Gastroesophageal sphincter (tissue), 4 donors: ENCODE measurements around the gene DAPK1. TPM values are rescaled to one million over a fixed set of nuclear protein-coding genes. Genes with fewer than 3 reads are reported as not detected.
A peak's percentile ranks its signal among the peaks of the same experiment; 100 is the strongest.

Experiments
- ATAC-seq: fragments of 150-250 bp; one replicate; pipeline ENCODE4 v1.9.1; 2016; ENCODE audit warnings: mild to moderate bottlenecking, moderate library complexity
- H3K27ac ChIP-seq, 4 donors: fragments of 200-600 bp; sonication (generic) in 3 of 4; 1 replicate in 3 of 4; 2 replicates in 1 of 4; pipeline ENCODE4 v1.5.1; 2016 to 2019
- H3K27me3 ChIP-seq: fragments of 200-600 bp; sonication (generic); one replicate; pipeline ENCODE4 v1.5.1; 2019
- H3K36me3 ChIP-seq, 2 donors: fragments of 200-600 bp; sonication (generic); one replicate each; pipeline ENCODE4 v1.5.1; 2019; ENCODE audit warnings: control low read depth in 1 of 2
- H3K4me1 ChIP-seq, 3 donors: fragments of 200-600 bp; sonication (generic); 1 replicate in 2 of 3; 2 replicates in 1 of 3; pipeline ENCODE4 v1.5.1; 2016 to 2019; ENCODE audit warnings: control low read depth in 2 of 3
- H3K4me3 ChIP-seq, 2 donors: fragments of 200-600 bp; sonication (generic); one replicate each; pipeline ENCODE4 v1.5.1; 2019; ENCODE audit warnings: mild to moderate bottlenecking in 1 of 2, moderate library complexity in 1 of 2
- H3K9me3 ChIP-seq, 3 donors: fragments of 200-600 bp; sonication (generic); one replicate each; pipeline ENCODE4 v1.5.1; 2017 to 2019; ENCODE audit warnings: control low read depth in 2 of 3
- CTCF ChIP-seq, 4 experiments: fragments of 200-600 bp in 2 of 4; fragments of 450-650 bp in 2 of 4; sonication (generic) in 1 of 4; IDR thresholded peaks; one replicate each; pipeline ENCODE4 v1.5.1; 2017 to 2019; ENCODE audit warnings: antibody characterized with exemption in 4 of 4, mild to moderate bottlenecking in 2 of 4, moderate library complexity in 2 of 4
- EP300 ChIP-seq: sonication (generic); formaldehyde crosslinking; IDR thresholded peaks from one replicate; pipeline ENCODE4 v1.6.1; 2017; ENCODE audit warnings: antibody characterized with exemption, mild to moderate bottlenecking
- POLR2A ChIP-seq, 2 donors: fragments of 450-650 bp; IDR thresholded peaks; one replicate each; pipeline ENCODE4 v1.6.1; 2017; ENCODE audit warnings: antibody characterized with exemption in 2 of 2, mild to moderate bottlenecking in 2 of 2, moderate library complexity in 1 of 2
- POLR2AphosphoS5 ChIP-seq: sonication (generic); formaldehyde crosslinking; IDR thresholded peaks from one replicate; pipeline ENCODE4 v1.6.1; 2017; ENCODE audit warnings: antibody characterized with exemption
- WGBS, 2 donors: methylation state at CpG; one replicate each; pipeline ENCODE4 v1.1.5; 2018; ENCODE audit warnings: low coverage in 1 of 2; 5-methylcytosine and 5-hydroxymethylcytosine counted together
- total RNA-seq, 4 donors: library from RNA; depleted of rRNA; stranded (reverse); fragments of >200 nt; gene quantifications; one replicate each; pipeline ENCODE4 v1.1.0, GENCODE V29; 2016

The DAPK1 gene
- total RNA-seq, 4 donors from 2014 or later, result 52.3 to 119 (median 75.3) TPM

- no peak overlapping the region for H3K27ac ChIP-seq
- no peaks in the 10 kb centered on the region for H3K36me3 ChIP-seq
- no peak for ATAC-seq
- TF ChIP-seq POLR2AphosphoS5 (no peak), CTCF (IDR thresholded peaks at IDR 0.05) (no peak), EP300 (no peak), POLR2A (IDR thresholded peaks at IDR 0.05) (no peak)
- no peak overlapping the region for H3K4me3 ChIP-seq
- H3K4me1 ChIP-seq, result peaks cover 0 to 23% (median 0%) of the 10 kb centered on the region in 3 donors
- WGBS, 2 donors, result 20 to 23% methylated on average over 2 of the region's 2 CpGs
- peaks cover 2% of the 10 kb centered on the region for H3K27me3 ChIP-seq
- no peaks in the 10 kb centered on the region for H3K9me3 ChIP-seq
Measured at GRCh38 chr9:87494970-87495471, 2.6 kb upstream of the DAPK1 start.

GRCh38 chr9:87497080-87497603, 525 bp upstream of the DAPK1 start:
- no peaks in the 10 kb centered on the region for H3K9me3 ChIP-seq
- ATAC-seq, result no peak
- TF ChIP-seq POLR2A (IDR thresholded peaks at IDR 0.05) (no peak), POLR2AphosphoS5 (no peak), CTCF (IDR thresholded peaks at IDR 0.05) (no peak), EP300 (no peak)
- H3K4me3 ChIP-seq, result peak overlapping the region; percentile 88 to 96
- WGBS, 2 donors, result 15% methylated on average over 9 to 11 of the region's 15 CpGs
- peaks cover 0 to 44% (median 19%) of the 10 kb centered on the region in 3 donors for H3K4me1 ChIP-seq
- peaks cover 2% of the 10 kb centered on the region for H3K27me3 ChIP-seq
- no peaks in the 10 kb centered on the region for H3K36me3 ChIP-seq
- peak overlapping the region; percentile 74 to 94 (median 92) for H3K27ac ChIP-seq

- Histone ChIP-seq H3K36me3 (no peaks in the 10 kb centered on the region), H3K9me3 (no peaks in the 10 kb centered on the region), H3K27ac (peak overlapping the region; percentile 74 to 94 (median 92)), H3K27me3 (peaks cover 2% of the 10 kb centered on the region), H3K4me1 (peaks cover 0 to 55% (median 19%) of the 10 kb centered on the region in 3 donors), H3K4me3 (peak overlapping the region; percentile 88 to 96)
- peak; percentile 74 for ATAC-seq
- TF ChIP-seq CTCF (IDR thresholded peaks at IDR 0.05), result peak in 3 of 4 experiments; percentile 32 to 52 (median 43)
- peak; percentile 49 for TF ChIP-seq POLR2AphosphoS5
- TF ChIP-seq POLR2A (IDR thresholded peaks at IDR 0.05), result peak in 1 of 2 donors; percentile 10
- no peak for TF ChIP-seq EP300
- WGBS, 2 donors, result no CpG with 5 or more reads among the region's 80 CpGs
Measured at GRCh38 chr9:87498046-87498810, 561 bp downstream of the DAPK1 start.

GRCh38 chr9:87498811-87499360, 1.2 kb downstream of the DAPK1 start:
- peak overlapping the region; percentile 88 to 96 for H3K4me3 ChIP-seq
- H3K27me3 ChIP-seq, result peaks cover 2% of the 10 kb centered on the region
- 2 to 7% methylated on average over 16 to 18 of the region's 26 CpGs for WGBS, 2 donors
- peak overlapping the region; percentile 74 to 94 (median 92) for H3K27ac ChIP-seq
- no peaks in the 10 kb centered on the region for H3K36me3 ChIP-seq
- no peak for ATAC-seq
- H3K4me1 ChIP-seq, result peaks cover 2 to 62% (median 25%) of the 10 kb centered on the region in 3 donors
- H3K9me3 ChIP-seq, result no peaks in the 10 kb centered on the region
- no peak for TF ChIP-seq POLR2A (IDR thresholded peaks at IDR 0.05)
- TF ChIP-seq POLR2AphosphoS5, result no peak
- no peak for TF ChIP-seq CTCF (IDR thresholded peaks at IDR 0.05)
- no peak for TF ChIP-seq EP300
